H1 (cell line): ENCODE measurements around the gene CCDC178. TPM values are rescaled to one million over a fixed set of nuclear protein-coding genes. Genes with fewer than 3 reads are reported as not detected.

Experiments used
- CTCF ChIA-PET: fragments of 300-600 bp; sonication (Branson Sonifier 250); formaldehyde crosslinking; loops from one replicate; lab custom pipeline; 2021; ENCODE audit not compliant: partially characterized antibody; lab: Charles Lee
- POLR2A ChIA-PET: fragments of 300-600 bp; sonication (Branson Sonifier 250); formaldehyde crosslinking; loops from one replicate; lab custom pipeline; 2021; ENCODE audit warnings: inconsistent platforms; ENCODE audit not compliant: partially characterized antibody; lab: Charles Lee
- DNase-seq, 2 experiments: peaks; one replicate each; pipeline versions ENCODE4 v3.0.0 to v3.0.0-alpha.2; 2010 to 2022; ENCODE audit warnings: low spot score in 2 of 2, low read depth in 1 of 2, mixed read lengths in 1 of 2
- FAIRE-seq: peaks from 2 replicates; lab custom pipeline; 2011; peaks lifted over from hg19 to GRCh38; lab: Jason Lieb, UNC
- H2AFZ ChIP-seq: 2 replicates; pipeline ENCODE4 v1.8.1; 2012; ENCODE audit warnings: low read length, inconsistent platforms
- H2AK5ac ChIP-seq: 2 replicates; pipeline ENCODE4 v1.6.1; 2013; ENCODE audit warnings: low read depth, low read length
- H2BK120ac ChIP-seq: replicated peaks from 2 replicates; pipeline ENCODE3; 2013; ENCODE audit warnings: low read depth, low read length, inconsistent platforms
- H2BK12ac ChIP-seq: 2 replicates; pipeline ENCODE4 v1.6.1; 2013; ENCODE audit warnings: low read depth, low read length
- H2BK15ac ChIP-seq: 2 replicates; pipeline ENCODE4 v1.6.1; 2013; ENCODE audit warnings: low read length
- H2BK20ac ChIP-seq: 2 replicates; pipeline ENCODE4 v1.6.1; 2013; ENCODE audit warnings: low read length
- H2BK5ac ChIP-seq: 2 replicates; pipeline ENCODE4 v1.6.1; 2013; ENCODE audit warnings: low read depth, low read length
- H3K14ac ChIP-seq: 2 replicates; pipeline ENCODE4 v1.6.1; 2013; ENCODE audit warnings: inconsistent platforms; ENCODE audit not compliant: insufficient read length
- H3K18ac ChIP-seq: 2 replicates; pipeline ENCODE4 v1.6.1; 2013; ENCODE audit warnings: low read length; ENCODE audit errors: extremely low read depth
- H3K23ac ChIP-seq: 2 replicates; pipeline ENCODE4 v1.6.1; 2013; ENCODE audit warnings: inconsistent platforms; ENCODE audit not compliant: insufficient read length
- H3K23me2 ChIP-seq: 2 replicates; pipeline ENCODE4 v1.6.1; 2013; ENCODE audit warnings: low read depth, low read length
- H3K27ac ChIP-seq: 2 replicates; pipeline ENCODE4 v1.6.1; 2011; ENCODE audit warnings: low read depth, low read length, inconsistent platforms
- H3K27me3 ChIP-seq, 4 experiments: replicated peaks in 1 of 4; 1 replicate in 1 of 4; 2 replicates in 3 of 4; pipeline versions ENCODE4 v1.6.1 to v1.8.1; 2011 to 2013; ENCODE audit warnings: low read length in 3 of 4, mild to moderate bottlenecking in 3 of 4, inconsistent platforms in 2 of 4, mixed read lengths in 2 of 4, moderate library complexity in 1 of 4; ENCODE audit not compliant: control insufficient read depth in 3 of 4, insufficient read depth in 3 of 4; ENCODE audit errors: extremely low read depth in 1 of 4
- H3K36me3 ChIP-seq, 4 experiments: 2 replicates each; pipeline versions ENCODE4 v1.6.1 to v1.8.1; 2011 to 2013; ENCODE audit warnings: mild to moderate bottlenecking in 4 of 4, low read length in 3 of 4, moderate library complexity in 2 of 4, control low read depth in 1 of 4, inconsistent platforms in 1 of 4; ENCODE audit not compliant: insufficient read depth in 4 of 4, control insufficient read depth in 2 of 4
- H3K4ac ChIP-seq: replicated peaks from 2 replicates; pipeline ENCODE3; 2013; ENCODE audit warnings: low read length, low read depth, mixed read lengths, inconsistent platforms; ENCODE audit not compliant: insufficient read length
- H3K4me1 ChIP-seq, 4 experiments: replicated peaks in 1 of 4; 1 replicate in 1 of 4; 2 replicates in 3 of 4; pipeline versions ENCODE4 v1.6.1 to v1.8.1; 2011 to 2013; ENCODE audit warnings: low read length in 3 of 4, inconsistent platforms in 2 of 4, mixed read lengths in 1 of 4; ENCODE audit not compliant: insufficient read depth in 4 of 4, control insufficient read depth in 3 of 4
- H3K4me2 ChIP-seq, 2 experiments: 2 replicates each; pipeline versions ENCODE4 v1.6.1 to v1.8.1; 2011 to 2013; ENCODE audit warnings: low read depth in 2 of 2, low read length in 2 of 2, control low read depth in 1 of 2, inconsistent platforms in 1 of 2, mild to moderate bottlenecking in 1 of 2; ENCODE audit not compliant: insufficient read depth in 1 of 2
- H3K4me3 ChIP-seq, 4 experiments: fragments of 200-600, 300-600 bp in 1 of 4; sonication (generic), shearing (Covaris generic), sonication (Bioruptor Twin) in 1 of 4; 2 replicates each; pipeline versions ENCODE4 v1.5.1 to v1.8.1; 2011 to 2016; ENCODE audit warnings: low read length in 4 of 4, low read depth in 3 of 4, control low read depth in 2 of 4, inconsistent platforms in 2 of 4, mild to moderate bottlenecking in 2 of 4, mixed read lengths in 1 of 4, moderate library complexity in 1 of 4; ENCODE audit not compliant: insufficient read depth in 2 of 4; ENCODE audit errors: extremely low read depth in 1 of 4
- H3K56ac ChIP-seq: replicated peaks from 2 replicates; pipeline ENCODE3; 2013; ENCODE audit warnings: low read depth, mild to moderate bottlenecking, mixed read lengths, low read length, inconsistent platforms; ENCODE audit not compliant: insufficient read length
- H3K79me1 ChIP-seq: 2 replicates; pipeline ENCODE4 v1.6.1; 2013; ENCODE audit warnings: low read depth, low read length, control low read depth
- H3K79me2 ChIP-seq, 2 experiments: 2 replicates each; pipeline versions ENCODE4 v1.6.1 to v1.8.1; 2012 to 2013; ENCODE audit warnings: low read length in 2 of 2, mild to moderate bottlenecking in 2 of 2, inconsistent platforms in 1 of 2; ENCODE audit not compliant: insufficient read depth in 2 of 2, control insufficient read depth in 1 of 2
- H3K9ac ChIP-seq, 4 experiments: replicated peaks in 1 of 4; 1 replicate in 1 of 4; 2 replicates in 3 of 4; pipeline versions ENCODE4 v1.6.1 to v1.8.1; 2011 to 2013; ENCODE audit warnings: low read depth in 3 of 4, low read length in 3 of 4, control low read depth in 2 of 4, mild to moderate bottlenecking in 2 of 4, moderate library complexity in 2 of 4, inconsistent platforms in 1 of 4; ENCODE audit errors: extremely low read depth in 1 of 4
- H3K9me3 ChIP-seq, 2 experiments: 2 replicates each; pipeline versions ENCODE4 v1.6.1 to v1.8.1; 2012 to 2013; ENCODE audit warnings: mild to moderate bottlenecking in 2 of 2, moderate library complexity in 2 of 2, control low read depth in 1 of 2, inconsistent platforms in 1 of 2, low read depth in 1 of 2, low read length in 1 of 2, mixed read lengths in 1 of 2; ENCODE audit not compliant: insufficient read depth in 2 of 2
- H4K20me1 ChIP-seq, 2 experiments: replicated peaks in 1 of 2; 2 replicates each; pipeline versions ENCODE3 to v1.8.1; 2011 to 2013; ENCODE audit warnings: inconsistent platforms in 2 of 2, low read length in 2 of 2, mild to moderate bottlenecking in 1 of 2; ENCODE audit not compliant: insufficient read depth in 2 of 2, control insufficient read depth in 1 of 2
- H4K5ac ChIP-seq: 2 replicates; pipeline ENCODE4 v1.6.1; 2013; ENCODE audit warnings: low read length, low read depth, mixed read lengths, inconsistent platforms; ENCODE audit not compliant: insufficient read length
- H4K8ac ChIP-seq: 2 replicates; pipeline ENCODE4 v1.8.0; 2013; ENCODE audit warnings: mild to moderate bottlenecking, moderate library complexity, low read length, inconsistent platforms; ENCODE audit not compliant: insufficient read depth; ENCODE audit errors: extremely low read depth
- H4K91ac ChIP-seq: replicated peaks from 2 replicates; pipeline ENCODE3; 2013; ENCODE audit warnings: low read length, mixed read lengths, inconsistent platforms; ENCODE audit not compliant: insufficient read length
- CREB1 ChIP-seq: IDR thresholded peaks from 2 replicates; pipeline ENCODE4 v1.6.1; 2012; ENCODE audit warnings: inconsistent platforms
- GABPA ChIP-seq: IDR thresholded peaks from 2 replicates; pipeline ENCODE4 v1.6.1; 2011; ENCODE audit warnings: mild to moderate bottlenecking, low read length, moderate library complexity, borderline replicate concordance; ENCODE audit not compliant: insufficient read depth
- GTF2F1 ChIP-seq: IDR thresholded peaks from 2 replicates; pipeline ENCODE4 v1.6.1; 2012; ENCODE audit warnings: low read depth, low read length, improper control_type of control experiment, borderline replicate concordance
- JUND ChIP-seq: IDR thresholded peaks from 2 replicates; pipeline ENCODE4 v1.6.1; 2011; ENCODE audit warnings: mild to moderate bottlenecking, improper control_type of control experiment, low read length
- KDM4A ChIP-seq: IDR thresholded peaks from one replicate; pipeline ENCODE4 v1.7.1; 2012; ENCODE audit warnings: low read depth, mild to moderate bottlenecking, moderate library complexity, low read length, inconsistent platforms; ENCODE audit not compliant: severe bottlenecking
- RFX5 ChIP-seq: IDR thresholded peaks from 2 replicates; pipeline ENCODE4 v1.6.1; 2011; ENCODE audit warnings: low read depth, low read length, improper control_type of control experiment, borderline replicate concordance
- SRF ChIP-seq: IDR thresholded peaks from 2 replicates; pipeline ENCODE4 v1.6.1; 2011; ENCODE audit warnings: mild to moderate bottlenecking, low read depth, low read length, moderate library complexity
- SUZ12 ChIP-seq: fragments of 200-600 bp; sonication (generic); IDR thresholded peaks from 2 replicates; pipeline ENCODE4 v1.6.1; 2012; ENCODE audit warnings: mild to moderate bottlenecking, inconsistent platforms, low read length, moderate library complexity, mixed read lengths
- TCF12 ChIP-seq: IDR thresholded peaks from 2 replicates; pipeline ENCODE4 v1.6.1; 2011; ENCODE audit warnings: low read depth, mild to moderate bottlenecking, low read length
- TEAD4 ChIP-seq: IDR thresholded peaks from 2 replicates; pipeline ENCODE4 v1.6.1; 2012; ENCODE audit warnings: low read depth, low read length, inconsistent platforms, mixed read lengths
- WGBS, 2 experiments: shearing (Covaris generic) in 1 of 2; methylation state at CpG; one replicate each; pipeline versions ENCODE4 v1.1.6 to v1.1.7; 2013 to 2015; ENCODE audit warnings: low lambda C conversion rate in 2 of 2, mixed read lengths in 2 of 2, inconsistent platforms in 1 of 2, low coverage in 1 of 2, missing lambda C conversion rate in 1 of 2; ENCODE audit not compliant: insufficient replicate concordance in 2 of 2, insufficient coverage in 1 of 2, insufficient read length in 1 of 2; ENCODE audit errors: extremely low coverage in 1 of 2, missing lambda C conversion rate in 1 of 2; 5-methylcytosine and 5-hydroxymethylcytosine counted together
- polyA plus RNA-seq, 7 experiments: library from polyadenylated mRNA; depleted of rRNA in 3 of 7; stranded (reverse) in 5 of 7; unstranded in 2 of 7; fragments of >200 nt in 5 of 7; fragments of 200-250 nt in 2 of 7; gene quantifications; 1 replicate in 5 of 7; 2 replicates in 1 of 7; 4 replicates in 1 of 7; pipeline versions ENCODE4 v1.2.1 to v1.2.3, GENCODE V29; 2011 to 2013; ENCODE audit warnings: missing spikeins in 2 of 7, mixed read lengths in 2 of 7
- total RNA-seq: library from RNA; stranded (reverse); fragmentation: NEBNext Ultra II Directional; extraction: Animal tissue kit (Norgen Biotek cat#: 25700); gene quantifications from 2 replicates; pipeline ENCODE4 v1.2.1, GENCODE V29; 2021
- TF ChIP-seq, protein P1 (sequence below): IDR thresholded peaks from 2 replicates; pipeline ENCODE4 v1.6.1; 2011; ENCODE audit warnings: low read length, improper control_type of control experiment

The CCDC178 gene
- total and polyA plus RNA-seq, 2 of the 8 experiments (the other 6 are each of a cell fraction or from before 2014, with no cell fraction given): not detected

DNA sequence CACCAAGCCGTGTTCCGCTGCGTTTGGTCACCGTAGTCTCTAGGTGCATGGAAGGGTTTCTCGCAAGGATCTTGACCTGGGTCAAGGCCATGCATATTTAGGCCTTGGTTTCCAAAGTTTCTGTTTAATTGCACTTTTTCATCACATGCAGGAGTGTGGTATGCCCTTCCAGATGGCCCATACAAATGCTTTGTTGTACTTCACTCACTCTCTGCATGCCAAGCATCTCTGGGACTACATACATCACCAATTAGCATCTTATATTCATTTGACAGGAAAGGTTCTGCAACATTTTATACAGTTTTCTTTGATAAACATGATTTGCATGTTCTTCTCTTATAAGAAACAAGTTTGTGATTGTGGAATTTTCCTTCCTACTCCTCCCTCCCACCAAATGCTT is 534.9 kb downstream of the CCDC178 start:
- 94% methylated on average over 5 of the region's 5 CpGs; no CpG with 5 or more reads in 1 of the 2 experiments for WGBS, 2 experiments
- POLR2A ChIA-PET: no interaction called here
- TF ChIP-seq TCF12 (no peak), JUND (no peak), KDM4A (no peak), RFX5 (no peak), CREB1 (no peak), TEAD4 (no peak), SRF (no peak), GABPA (no peak), SUZ12 (no peak), GTF2F1 (no peak)
- TF ChIP-seq, protein P1, sequence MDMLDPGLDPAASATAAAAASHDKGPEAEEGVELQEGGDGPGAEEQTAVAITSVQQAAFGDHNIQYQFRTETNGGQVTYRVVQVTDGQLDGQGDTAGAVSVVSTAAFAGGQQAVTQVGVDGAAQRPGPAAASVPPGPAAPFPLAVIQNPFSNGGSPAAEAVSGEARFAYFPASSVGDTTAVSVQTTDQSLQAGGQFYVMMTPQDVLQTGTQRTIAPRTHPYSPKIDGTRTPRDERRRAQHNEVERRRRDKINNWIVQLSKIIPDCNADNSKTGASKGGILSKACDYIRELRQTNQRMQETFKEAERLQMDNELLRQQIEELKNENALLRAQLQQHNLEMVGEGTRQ: no peak

More for the DNA sequence above, 534.9 kb downstream of the CCDC178 start:
- Histone ChIP-seq H3K4me3 (no peak overlapping the region), H3K18ac (no peak overlapping the region), H3K79me2 (no peaks in the 10 kb centered on the region), H2AFZ (no peak overlapping the region), H3K4me2 (no peak overlapping the region), H3K4me1 (no peaks in the 10 kb centered on the region), H3K27me3 (no peaks in the 10 kb centered on the region), H4K5ac (no peak overlapping the region), H3K79me1 (no peaks in the 10 kb centered on the region), H3K36me3 (no peaks in the 10 kb centered on the region), H2BK15ac (no peak overlapping the region), H3K23ac (no peak overlapping the region), H4K8ac (no peak overlapping the region), H2BK12ac (no peak overlapping the region), H3K27ac (no peak overlapping the region), H3K9ac (no peak overlapping the region), H2BK5ac (no peak overlapping the region), H4K20me1 (no peaks in the 10 kb centered on the region), H2AK5ac (no peak overlapping the region), H4K91ac (no peak overlapping the region), H3K23me2 (no peaks in the 10 kb centered on the region), H3K4ac (no peak overlapping the region), H3K9me3 (no peaks in the 10 kb centered on the region), H3K56ac (no peak overlapping the region), H2BK120ac (no peak overlapping the region), H3K14ac (no peak overlapping the region), H2BK20ac (no peak overlapping the region)
- DNase-seq: no peak
- FAIRE-seq: no peak
- CTCF ChIA-PET: interaction anchor here (0.9 to 3.0 kb wide), 2 partner anchors 12 to 16 kb away, joined by 4 to 11 read pairs; no protein-coding TSS in a partner anchor
